HG03045 (cell line): ENCODE measurements around the gene SEMA4D.

Experiments
- ATAC-seq: cut with Tn5 transposase; IDR thresholded peaks from one replicate; pipeline ENCODE4 v1.9.1; 2021; ENCODE audit warnings: mild to moderate bottlenecking, moderate library complexity; ENCODE audit not compliant: unreplicated experiment

SEMA4D gene

GRCh38 chr9:89414670-89415324 is 83.1 kb downstream of the SEMA4D start:
- ATAC-seq, result no peak

GRCh38 chr9:89413963-89414638 is 83.8 kb downstream of the SEMA4D start:
- ATAC-seq, result no peak

- ATAC-seq, result no peak
Observed at GRCh38 chr9:89412951-89413350, 85.0 kb downstream of the SEMA4D start.

GRCh38 chr9:89412541-89412940 is 85.4 kb downstream of the SEMA4D start:
- ATAC-seq, result no peak

- ATAC-seq, result no peak
Observed at GRCh38 chr9:89411759-89412158, 86.2 kb downstream of the SEMA4D start.

- peak; percentile 51 for ATAC-seq
Observed at GRCh38 chr9:89410641-89411350, 87.1 kb downstream of the SEMA4D start.

GRCh38 chr9:89410022-89410421 is 87.9 kb downstream of the SEMA4D start:
- no peak for ATAC-seq

GRCh38 chr9:89409466-89409865 is 88.4 kb downstream of the SEMA4D start:
- no peak for ATAC-seq

GRCh38 chr9:89408628-89409101 is 89.2 kb downstream of the SEMA4D start:
- no peak for ATAC-seq

GRCh38 chr9:89407070-89407469 is 90.8 kb downstream of the SEMA4D start:
- no peak for ATAC-seq

GRCh38 chr9:89405826-89406225 is 92.1 kb downstream of the SEMA4D start:
- ATAC-seq, result peak; percentile 35

- ATAC-seq, result no peak
Observed at GRCh38 chr9:89404074-89404473, 93.8 kb downstream of the SEMA4D start.

- no peak for ATAC-seq
Observed at GRCh38 chr9:89402695-89403427, 95.1 kb downstream of the SEMA4D start.

GRCh38 chr9:89400403-89401116 is 97.4 kb downstream of the SEMA4D start:
- peak; percentile 57 for ATAC-seq

GRCh38 chr9:89398621-89399020 is 99.3 kb downstream of the SEMA4D start:
- no peak for ATAC-seq

GRCh38 chr9:89397471-89397870 is 100.4 kb downstream of the SEMA4D start:
- ATAC-seq, result no peak

GRCh38 chr9:89395931-89396710 is 101.8 kb downstream of the SEMA4D start:
- ATAC-seq, result no peak

GRCh38 chr9:89394412-89394811 is 103.5 kb downstream of the SEMA4D start:
- no peak for ATAC-seq

GRCh38 chr9:89391585-89391984 is 106.3 kb downstream of the SEMA4D start:
- no peak for ATAC-seq
